ENCODE results near the gene DDN. TPM values are rescaled to one million over a fixed set of nuclear protein-coding genes. Genes with fewer than 3 reads are reported as not detected.

Gene DDN
- total RNA-seq, 3 donors from 2014 or later = under 0.01 to 0.16 TPM; not detected in 1

DNA sequence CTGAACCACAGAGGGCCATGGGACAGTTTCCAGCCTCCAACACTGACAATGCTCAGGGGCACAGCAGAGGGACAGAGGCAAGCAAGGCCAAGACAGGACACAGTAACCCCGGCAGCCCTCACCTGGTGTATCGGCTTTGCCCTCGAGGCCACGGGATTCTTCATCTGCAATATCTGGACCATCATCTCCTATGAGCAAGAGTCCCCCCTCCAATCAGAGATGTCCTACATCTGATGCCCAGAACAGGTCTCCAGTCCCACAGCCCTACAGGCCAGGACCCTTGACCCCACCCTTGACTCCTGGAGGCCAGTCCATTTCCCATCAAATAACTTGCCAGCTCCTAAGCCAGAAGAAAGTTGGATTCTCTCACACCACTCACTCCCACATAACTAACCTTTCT, 44.1 kb upstream of the DDN start:
- peaks cover 31% of the 10 kb centered on the region for H3K36me3 ChIP-seq
- intact Hi-C loops (cut with DNase I; ENCODE audit: low total_unique reads) = no loop called here

DNA sequence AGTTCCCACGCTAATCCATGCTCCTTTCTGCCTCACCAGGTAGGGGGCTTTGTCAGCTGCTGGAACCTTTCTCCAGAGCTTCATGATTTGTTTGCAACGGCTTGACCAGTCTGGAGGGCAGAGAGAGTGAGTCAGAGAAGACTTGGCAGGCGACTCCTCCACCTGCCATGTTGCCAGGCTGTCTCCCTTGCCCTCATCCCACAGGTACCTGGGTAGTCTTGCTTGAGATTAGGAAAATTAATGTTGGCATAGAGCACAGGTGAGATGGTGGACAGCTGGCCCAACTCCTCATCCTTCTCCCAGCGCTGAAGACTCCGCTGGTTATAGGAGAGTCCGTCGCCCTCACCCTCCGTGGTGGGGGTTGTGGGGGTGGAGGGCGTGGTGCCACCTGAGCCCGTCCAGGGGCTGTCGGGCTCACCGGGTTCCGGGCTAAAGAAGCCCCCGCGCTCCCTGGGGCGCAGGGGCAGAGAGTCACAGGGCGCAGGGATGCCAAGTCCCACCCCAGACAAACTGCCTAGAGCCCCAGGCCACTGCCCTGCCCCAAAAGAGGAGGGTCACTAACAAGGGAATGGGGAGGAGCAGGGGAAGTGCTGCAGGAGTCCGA, 42.8 kb upstream of the DDN start:
- intact Hi-C loops (cut with DNase I; ENCODE audit: low total_unique reads) = no loop called here
- DNase-seq (ENCODE audit: low spot score in 2 of 2) = no peak
- H3K4me1 ChIP-seq = no peaks in the 10 kb centered on the region
- TF ChIP-seq POLR2A (IDR thresholded peaks at IDR 0.05) (no peak), POLR2AphosphoS5 (IDR thresholded peaks at IDR 0.05) (no peak)
- H3K27ac ChIP-seq = no peak overlapping the region
- no peak overlapping the region for H3K4me3 ChIP-seq
- no peaks in the 10 kb centered on the region for H3K9me3 ChIP-seq
- H3K36me3 ChIP-seq = peaks cover 28% of the 10 kb centered on the region
- no peaks in the 10 kb centered on the region for H3K27me3 ChIP-seq

More for the DNA sequence above, 44.1 kb upstream of the DDN start:
- TF ChIP-seq POLR2A (IDR thresholded peaks at IDR 0.05) (no peak), POLR2AphosphoS5 (IDR thresholded peaks at IDR 0.05) (no peak), CTCF (IDR thresholded peaks at IDR 0.05) (no peak)
- Histone ChIP-seq H3K27me3 (no peaks in the 10 kb centered on the region), H3K9me3 (no peaks in the 10 kb centered on the region), H3K4me3 (no peak overlapping the region), H3K4me1 (no peaks in the 10 kb centered on the region), H3K27ac (no peak overlapping the region)
- DNase-seq (ENCODE audit: low spot score in 2 of 2) = no peak

GRCh38 chr12:49041036-49041880, 42.1 kb upstream of the DDN start:
- DNase-seq (ENCODE audit: low spot score in 2 of 2) = no peak
- Histone ChIP-seq H3K27ac (no peak overlapping the region), H3K36me3 (peaks cover 25% of the 10 kb centered on the region), H3K4me1 (no peaks in the 10 kb centered on the region), H3K27me3 (no peaks in the 10 kb centered on the region), H3K9me3 (no peaks in the 10 kb centered on the region), H3K4me3 (no peak overlapping the region)
- intact Hi-C loops (cut with DNase I; ENCODE audit: low total_unique reads) = no loop called here
- TF ChIP-seq POLR2A (IDR thresholded peaks at IDR 0.05) = no peak
- no peak for TF ChIP-seq POLR2AphosphoS5 (IDR thresholded peaks at IDR 0.05)
- TF ChIP-seq CTCF (IDR thresholded peaks at IDR 0.05) = no peak

- H3K4me1 ChIP-seq = no peaks in the 10 kb centered on the region
- H3K36me3 ChIP-seq = peaks cover 17% of the 10 kb centered on the region
- TF ChIP-seq POLR2AphosphoS5 (IDR thresholded peaks at IDR 0.05) (no peak), POLR2A (IDR thresholded peaks at IDR 0.05) (no peak), CTCF (IDR thresholded peaks at IDR 0.05) (no peak)
- no peak for DNase-seq (ENCODE audit: low spot score in 2 of 2)
- H3K9me3 ChIP-seq = no peaks in the 10 kb centered on the region
- intact Hi-C loops (cut with DNase I; ENCODE audit: low total_unique reads) = no loop called here
- H3K27ac ChIP-seq = no peak overlapping the region
- H3K4me3 ChIP-seq = no peak overlapping the region
- H3K27me3 ChIP-seq = no peaks in the 10 kb centered on the region
Observed at GRCh38 chr12:49040364-49040855, 41.2 kb upstream of the DDN start.

DNA sequence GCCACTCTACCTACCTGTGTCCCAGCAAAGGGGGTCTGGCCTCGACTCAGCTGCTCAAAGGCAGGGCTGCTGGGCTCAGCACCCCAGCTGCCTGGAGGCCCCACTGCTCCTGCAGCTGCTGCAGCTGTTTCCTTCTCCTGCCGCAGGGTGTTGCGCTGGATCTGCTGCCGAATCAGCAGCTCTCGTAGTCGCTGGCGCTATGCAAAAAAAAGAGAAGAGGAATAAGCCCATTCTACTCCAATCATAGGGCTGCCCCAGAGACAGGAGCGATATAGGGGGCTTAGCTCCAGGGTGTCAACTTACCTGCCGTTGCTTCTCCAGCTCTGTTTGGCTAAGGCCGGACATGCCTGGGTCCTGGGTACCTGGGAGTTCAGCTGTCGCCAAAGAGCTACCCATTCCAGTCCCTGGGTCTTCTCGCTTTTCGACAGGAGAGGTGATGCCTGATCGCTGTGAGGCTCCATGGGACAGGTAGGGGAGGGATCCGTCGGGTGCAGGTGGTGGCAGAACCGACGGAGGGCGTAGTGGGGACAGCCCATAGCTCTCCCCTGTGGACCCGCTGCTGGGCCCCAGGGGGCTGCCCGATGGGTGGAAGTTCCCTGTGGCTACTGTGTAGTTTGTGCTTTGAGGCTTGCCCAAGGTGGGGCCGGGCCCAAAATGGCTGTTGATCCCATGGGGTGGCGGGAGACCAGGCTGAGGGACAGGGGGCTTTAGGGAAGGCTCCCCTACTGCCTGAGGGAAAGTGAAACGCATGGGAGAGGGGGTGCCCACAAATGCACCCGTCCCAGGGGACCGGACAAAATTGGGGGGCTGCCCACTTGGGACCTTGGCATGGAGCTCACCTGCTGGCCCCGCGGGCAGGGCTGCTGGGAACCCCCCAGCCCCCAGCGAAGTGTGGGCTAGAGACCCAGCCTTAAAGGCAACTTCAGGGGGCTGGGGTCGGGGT, 40.5 kb upstream of the DDN start:
- intact Hi-C loops (cut with DNase I; ENCODE audit: low total_unique reads) = no loop called here
- H3K36me3 ChIP-seq = peaks cover 13% of the 10 kb centered on the region

More for the DNA sequence above, 40.5 kb upstream of the DDN start:
- Histone ChIP-seq H3K9me3 (no peaks in the 10 kb centered on the region), H3K27me3 (no peaks in the 10 kb centered on the region), H3K4me1 (no peaks in the 10 kb centered on the region), H3K27ac (no peak overlapping the region), H3K4me3 (no peak overlapping the region)
- TF ChIP-seq POLR2AphosphoS5 (IDR thresholded peaks at IDR 0.05) (no peak), POLR2A (IDR thresholded peaks at IDR 0.05) (no peak), CTCF (IDR thresholded peaks at IDR 0.05) (no peak)
- no peak for DNase-seq (ENCODE audit: low spot score in 2 of 2)
